Kidney (tissue), 14 donors: ENCODE results near the gene STK11. TPM values are rescaled to one million over a fixed set of nuclear protein-coding genes. Genes with fewer than 3 reads are reported as not detected.

Experiments
- DNase-seq, 5 donors: peaks; one replicate each; pipeline ENCODE4 v3.0.0-alpha.2; 2013 to 2020
- FAIRE-seq: peaks from 2 replicates; lab custom pipeline; 2012; peaks lifted over from hg19 to GRCh38; lab: Jason Lieb, UNC
- H3K27ac ChIP-seq, 2 donors: one replicate each; pipeline ENCODE4 v1.7.0; 2013; ENCODE audit warnings: low read depth in 2 of 2, low read length in 2 of 2, inconsistent platforms in 1 of 2
- H3K27me3 ChIP-seq: one replicate; pipeline ENCODE4 v1.7.1; 2013; ENCODE audit warnings: low read length, inconsistent platforms; ENCODE audit not compliant: control insufficient read depth, insufficient read depth
- H3K36me3 ChIP-seq, 3 donors: one replicate each; pipeline versions ENCODE4 v1.7.0 to v1.7.1; 2013; ENCODE audit warnings: low read length in 3 of 3, control low read depth in 1 of 3, inconsistent platforms in 1 of 3; ENCODE audit not compliant: insufficient read depth in 3 of 3, control insufficient read depth in 2 of 3
- H3K4me1 ChIP-seq, 3 donors: one replicate each; pipeline versions ENCODE4 v1.7.0 to v1.7.1; 2013; ENCODE audit warnings: low read length in 3 of 3, inconsistent platforms in 1 of 3, low read depth in 1 of 3; ENCODE audit not compliant: control insufficient read depth in 2 of 3, insufficient read depth in 2 of 3
- H3K4me3 ChIP-seq, 3 donors: one replicate each; pipeline versions ENCODE4 v1.7.0 to v1.8.1; 2013; ENCODE audit warnings: low read length in 3 of 3, control low read depth in 1 of 3, inconsistent platforms in 1 of 3
- H3K9ac ChIP-seq, 3 donors: one replicate each; pipeline versions ENCODE4 v1.7.0 to v1.7.1; 2013; ENCODE audit warnings: low read length in 3 of 3, control low read depth in 1 of 3, inconsistent platforms in 1 of 3
- H3K9me3 ChIP-seq, 3 donors: one replicate each; pipeline versions ENCODE4 v1.7.0 to v1.7.1; 2013; ENCODE audit warnings: low read length in 3 of 3, control low read depth in 1 of 3, inconsistent platforms in 1 of 3; ENCODE audit not compliant: control insufficient read depth in 2 of 3, insufficient read depth in 1 of 3
- CTCF ChIP-seq: IDR thresholded peaks from 3 replicates; pipeline ENCODE4 v1.5.1; 2012; ENCODE audit warnings: mild to moderate bottlenecking, moderate library complexity, borderline replicate concordance; ENCODE audit not compliant: insufficient read depth; ENCODE audit errors: extremely low read depth
- intact Hi-C: fragments of 100-400 bp; cut with DNase I; formaldehyde crosslinking; loops from one replicate; pipeline ENCODE4 v1.11.1; 2022
- polyA plus RNA-seq: library from polyadenylated mRNA; stranded (reverse); fragments of 350-450 nt; fragmentation: Illumina TruSeq; extraction: RNeasy Lipid Tissue Mini Kit (QIAGEN cat#74804); gene quantifications from one replicate; pipeline ENCODE4 v1.2.3, GENCODE V29; 2014; ENCODE audit warnings: low read depth, low replicate concordance; ENCODE audit not compliant: insufficient read depth
- total RNA-seq: library from RNA; stranded (reverse); fragmentation: NEBNext Ultra II Directional; extraction: Animal tissue kit (Norgen Biotek cat#: 25700); gene quantifications from one replicate; pipeline ENCODE4 v1.2.1, GENCODE V29; 2021
- donor health status: control.
- donor health status: control.
- donor health status: control.
- donor health status: control.
- donor health status: control.
- donor health status: DM: yes; HTN: yes; CAD: no.
- donor health status: Normal renal cell carcinoma (clear cell type).

STK11 gene
- total and polyA plus RNA-seq, 2 donors from 2014 or later: 40.7 to 57.7 TPM

DNA sequence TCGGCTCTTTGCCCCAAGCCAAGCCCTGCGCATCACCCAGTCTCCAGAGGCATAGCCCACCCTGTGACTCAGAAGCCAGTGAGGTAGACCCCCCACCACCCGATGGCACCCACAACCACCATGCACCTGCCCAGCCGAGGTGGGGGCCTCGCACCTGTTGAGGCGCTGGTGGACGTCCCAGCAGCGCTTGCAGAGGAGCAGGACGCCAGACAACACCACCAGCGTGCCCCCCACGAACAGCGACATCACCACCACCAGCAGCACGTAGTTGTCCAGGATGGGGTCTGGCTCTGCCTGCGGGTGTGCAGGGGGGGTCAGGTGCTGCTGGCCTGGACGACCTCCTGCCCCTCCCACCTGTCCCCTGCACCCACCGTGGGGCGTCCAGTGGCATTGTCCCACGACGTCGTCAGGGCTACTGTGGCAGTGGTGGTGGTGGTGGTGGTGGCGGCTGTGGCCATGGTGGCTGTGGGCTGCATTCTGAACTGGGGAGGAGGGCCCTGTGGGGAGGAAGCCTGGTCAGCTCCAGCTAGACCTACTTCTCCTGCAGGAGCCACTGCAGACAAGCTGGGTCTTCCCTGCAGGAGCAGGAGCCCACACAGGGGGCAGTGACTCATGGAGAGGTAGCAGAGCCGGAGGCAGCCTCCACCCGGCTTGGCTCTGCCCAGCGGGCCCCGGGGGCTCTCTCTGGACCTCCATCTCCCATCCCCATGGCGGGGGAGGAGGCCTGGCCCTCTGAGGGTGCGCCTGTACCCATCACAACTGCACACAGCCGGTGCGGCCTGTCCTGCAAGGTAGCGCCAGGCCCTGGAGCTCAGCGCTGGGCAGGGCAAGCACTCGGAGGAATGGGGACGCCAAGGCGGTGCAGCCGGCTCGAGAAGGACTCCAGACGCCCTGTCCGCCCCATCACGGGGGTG lies 30.3 kb downstream of the STK11 start:
- peak in 1 of 5 donors; percentile 65 for DNase-seq
- Histone ChIP-seq H3K36me3 (no peaks in the 10 kb centered on the region), H3K9ac (no peak overlapping the region), H3K4me3 (no peak overlapping the region), H3K27ac (no peak overlapping the region), H3K27me3 (no peaks in the 10 kb centered on the region), H3K9me3 (no peaks in the 10 kb centered on the region), H3K4me1 (peaks cover 0 to 16% (median 6%) of the 10 kb centered on the region in 3 donors)
- no peak for TF ChIP-seq CTCF
- FAIRE-seq: no peak
- intact Hi-C loops: no loop called here

- intact Hi-C loops: no loop called here
- H3K27me3 ChIP-seq: no peaks in the 10 kb centered on the region
- H3K27ac ChIP-seq: no peak overlapping the region
- H3K9me3 ChIP-seq: no peaks in the 10 kb centered on the region
- FAIRE-seq: no peak
- H3K4me1 ChIP-seq: peaks cover 0 to 19% (median 6%) of the 10 kb centered on the region in 3 donors
- no peak for TF ChIP-seq CTCF
- peak in 2 of 5 donors; percentile 36 to 73 for DNase-seq
- no peak overlapping the region for H3K9ac ChIP-seq
- no peaks in the 10 kb centered on the region for H3K36me3 ChIP-seq
- H3K4me3 ChIP-seq: no peak overlapping the region
These were observed 31.0 kb downstream of the STK11 start for GRCh38 chr19:1236576-1236975.

DNA sequence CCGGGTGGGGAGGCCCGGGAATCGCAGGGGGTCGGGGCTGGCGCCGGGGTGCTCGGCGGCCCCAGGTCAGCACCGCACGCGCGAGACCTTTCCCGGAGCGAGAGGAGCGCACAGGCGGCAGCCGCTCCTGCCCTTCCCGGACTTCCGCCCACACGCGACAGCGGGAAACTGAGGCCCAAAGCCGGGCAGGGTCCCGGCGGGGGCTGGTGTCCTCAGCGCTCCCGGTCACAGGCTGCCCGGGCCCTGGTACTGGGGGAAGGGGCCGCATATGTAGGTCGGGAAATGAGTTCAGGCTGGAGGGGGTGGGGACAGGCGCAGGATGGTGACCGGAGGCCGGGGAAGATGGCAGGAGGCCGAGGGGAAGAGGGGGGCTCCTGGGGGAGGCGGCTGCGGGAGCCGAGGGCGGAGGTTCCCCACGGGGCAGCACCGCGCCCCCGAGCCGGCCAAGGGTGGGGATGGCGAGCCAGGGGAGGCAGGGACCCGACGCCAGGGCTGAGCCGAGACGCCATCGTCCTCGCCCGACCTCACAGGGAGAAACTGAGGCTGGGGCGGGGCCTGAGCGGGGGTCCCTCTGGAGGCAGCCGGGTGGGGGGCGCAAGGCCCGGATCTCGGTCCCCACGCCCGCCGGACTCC lies 31.6 kb downstream of the STK11 start:
- Histone ChIP-seq H3K9ac (peak overlapping the region in 1 of 3 donors; percentile 26), H3K4me3 (peak overlapping the region in 1 of 3 donors; percentile 43), H3K27ac (no peak overlapping the region), H3K36me3 (no peaks in the 10 kb centered on the region), H3K4me1 (peaks cover 0 to 20% (median 6%) of the 10 kb centered on the region in 3 donors), H3K27me3 (no peaks in the 10 kb centered on the region), H3K9me3 (no peaks in the 10 kb centered on the region)
- DNase-seq (peak in 3 of 5 donors; percentile 63 to 87 (median 75)), FAIRE-seq (no peak)
- TF ChIP-seq CTCF: no peak
- intact Hi-C loops: no loop called here
